T-cell (primary cell): Measurements from ENCODE around the gene POGZ. TPM values are rescaled to one million over a fixed set of nuclear protein-coding genes. Genes with fewer than 3 reads are reported as not detected.

Experiments
- ATAC-seq, 4 experiments: fragments of 200-7000 bp in 3 of 4; fragments of 150-1000 bp in 1 of 4; cut with Tn5 transposase; replicated peaks in 1 of 4; 1 replicate in 3 of 4; 2 replicates in 1 of 4; pipeline ENCODE4 v1.10.0; 2021; ENCODE audit warnings: moderate library complexity in 3 of 4, mild to moderate bottlenecking in 2 of 4, moderate number of reproducible peaks in 1 of 4
- CTCF ChIA-PET, 2 donors: fragments of 300-600 bp; sonication (Branson Sonifier 250); formaldehyde crosslinking; loops; one replicate each; lab custom pipeline; 2022; ENCODE audit warnings: antibody characterized with exemption in 2 of 2; lab: Charles Lee
- POLR2A ChIA-PET, 2 donors: fragments of 300-600 bp; sonication (Branson Sonifier 250); formaldehyde crosslinking; loops; one replicate each; lab custom pipeline; 2022; ENCODE audit warnings: antibody characterized with exemption in 2 of 2; lab: Charles Lee
- DNase-seq, 35 experiments: peaks; one replicate each; pipeline versions ENCODE4 v3.0.0 to v3.0.0-alpha.2; 2013 to 2023
- H3K27ac ChIP-seq: one replicate; pipeline ENCODE4 v1.5.1; 2013; ENCODE audit warnings: low read length
- H3K27me3 ChIP-seq, 2 experiments: replicated peaks in 1 of 2; 1 replicate in 1 of 2; 2 replicates in 1 of 2; pipeline versions ENCODE4 v1.6.1 to v1.7.0; 2013; ENCODE audit warnings: low read length in 1 of 2, mixed read lengths in 1 of 2; ENCODE audit not compliant: control insufficient read depth in 2 of 2, insufficient read depth in 2 of 2; ENCODE audit errors: extremely low read depth in 1 of 2
- H3K36me3 ChIP-seq, 2 donors: 1 replicate in 1 of 2; 2 replicates in 1 of 2; pipeline versions ENCODE4 v1.6.1 to v1.7.0; 2013; ENCODE audit warnings: low read length in 1 of 2; ENCODE audit not compliant: control insufficient read depth in 2 of 2, insufficient read depth in 1 of 2; ENCODE audit errors: extremely low read depth in 1 of 2
- H3K4me1 ChIP-seq, 2 experiments: 1 replicate in 1 of 2; 2 replicates in 1 of 2; pipeline versions ENCODE4 v1.6.1 to v1.7.0; 2013; ENCODE audit warnings: low read length in 2 of 2, mixed read lengths in 1 of 2; ENCODE audit not compliant: insufficient read depth in 2 of 2, control insufficient read depth in 1 of 2; ENCODE audit errors: extremely low read depth in 1 of 2
- H3K4me3 ChIP-seq, 2 donors: 1 replicate in 1 of 2; 2 replicates in 1 of 2; pipeline versions ENCODE4 v1.5.1 to v1.7.0; 2013; ENCODE audit warnings: mild to moderate bottlenecking in 2 of 2, low read length in 1 of 2, moderate library complexity in 1 of 2; ENCODE audit not compliant: control insufficient read depth in 1 of 2; ENCODE audit errors: extremely low read depth in 1 of 2
- H3K9me3 ChIP-seq: 2 replicates; pipeline ENCODE4 v1.7.0; 2013
- H3K27ac Mint-ChIP-seq, 2 donors: one replicate each; pipeline ENCODE4 v1.8.0; 2020 to 2021; ENCODE audit warnings: mild to moderate bottlenecking in 2 of 2, mixed read lengths in 2 of 2
- H3K27me3 Mint-ChIP-seq, 2 donors: one replicate each; pipeline ENCODE4 v1.8.0; 2021 to 2022; ENCODE audit warnings: mixed read lengths in 2 of 2
- H3K36me3 Mint-ChIP-seq: one replicate; pipeline ENCODE4 v1.8.0; 2021; ENCODE audit warnings: mixed read lengths
- H3K4me1 Mint-ChIP-seq, 3 donors: one replicate each; pipeline ENCODE4 v1.8.0; 2020 to 2022; ENCODE audit warnings: mixed read lengths in 3 of 3, mild to moderate bottlenecking in 1 of 3
- H3K4me3 Mint-ChIP-seq, 3 donors: one replicate each; pipeline ENCODE4 v1.8.0; 2020 to 2022; ENCODE audit warnings: mild to moderate bottlenecking in 3 of 3, mixed read lengths in 3 of 3, moderate library complexity in 3 of 3
- H3K9me3 Mint-ChIP-seq, 3 donors: one replicate each; pipeline ENCODE4 v1.8.0; 2020 to 2022; ENCODE audit warnings: mixed read lengths in 3 of 3
- WGBS: methylation state at CpG from one replicate; pipeline ENCODE4 v1.1.5; 2013; ENCODE audit warnings: missing lambda C conversion rate; ENCODE audit not compliant: insufficient coverage; 5-methylcytosine and 5-hydroxymethylcytosine counted together
- total RNA-seq, 35 experiments: library from RNA in 6 of 35; stranded (reverse) in 6 of 35; fragments of 120-200 nt in 1 of 35; gene quantifications; one replicate each; pipeline versions ENCODE4 v1.2.1 to v1.2.4 and lab custom pipeline; 2013 to 2026

POGZ gene
- total RNA-seq, 5 donors from 2014 or later (not counting 1 experiment from before 2014, with no cell fraction given), result 93.8 to 133 (median 96.7) TPM

DNA sequence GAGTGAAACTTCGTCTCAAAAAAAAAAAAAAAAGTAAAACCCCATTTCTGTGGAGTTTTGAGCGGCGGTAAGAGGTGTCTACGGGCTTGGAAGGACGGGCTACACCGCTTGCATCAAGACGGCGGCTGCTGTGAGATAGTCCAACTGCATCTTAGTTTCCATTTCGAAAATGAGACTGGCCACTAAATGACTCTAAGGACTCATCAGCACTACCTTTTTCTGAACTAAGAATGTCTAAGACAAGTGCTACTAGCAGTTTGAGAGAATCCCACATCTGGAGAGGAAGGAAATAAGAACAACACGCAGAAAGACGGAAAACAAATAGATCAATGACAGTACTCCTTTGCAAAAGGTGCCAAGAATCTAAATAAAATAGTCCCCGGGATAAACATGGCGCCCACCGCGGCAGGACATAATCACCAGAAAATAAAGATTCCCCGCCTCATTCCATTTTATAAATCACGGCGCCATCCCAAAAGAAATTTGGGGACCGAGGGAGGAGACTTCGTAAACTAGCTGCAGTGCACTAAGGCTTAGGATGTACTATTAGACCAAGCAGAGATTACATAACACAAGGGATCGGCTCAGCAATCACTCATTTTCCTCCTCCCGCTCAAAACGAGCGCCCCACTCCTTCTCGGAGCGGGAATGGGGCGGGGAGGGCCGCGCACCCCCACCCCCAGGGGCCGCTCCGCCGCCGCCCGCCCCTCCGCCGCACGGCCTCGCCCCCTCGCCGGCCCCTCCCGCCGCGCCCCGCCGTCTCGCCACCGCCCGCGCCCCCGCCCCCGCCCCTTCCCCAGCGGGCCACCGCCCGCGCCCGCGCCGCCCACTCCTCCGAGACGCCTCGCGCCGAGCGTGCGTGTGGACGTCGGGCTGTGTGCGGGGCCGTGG is 1.1 kb downstream of the POGZ start:
- ATAC-seq, result peak; percentile 66 to 70 (median 66)
- Mint-ChIP-seq H3K9me3 (no peaks in the 10 kb centered on the region), H3K36me3 (no peaks in the 10 kb centered on the region), H3K4me3 (peak overlapping the region; percentile 86 to 96 (median 89)), H3K4me1 (peaks cover 44 to 46% (median 45%) of the 10 kb centered on the region in 3 donors), H3K27me3 (peaks cover 8 to 13% of the 10 kb centered on the region in 2 donors), H3K27ac (peak overlapping the region; percentile 91 to 94)
- H3K4me3 ChIP-seq, result peak overlapping the region; percentile 75 to 90
- ChIA-PET POLR2A (no interaction called here), CTCF (interaction anchor here (0.7 kb wide), 3 partner anchors 23 to 521 kb away, joined by 3 to 8 read pairs (median 3); no protein-coding TSS in a partner anchor)
- peak overlapping the region; percentile 82 for H3K27ac ChIP-seq
- DNase-seq, result peak; percentile 32 to 84 (median 65)
- peaks cover 5 to 20% of the 10 kb centered on the region in 2 experiments for H3K4me1 ChIP-seq
- H3K36me3 ChIP-seq, result no peaks in the 10 kb centered on the region
- H3K27me3 ChIP-seq, result no peaks in the 10 kb centered on the region
- H3K9me3 ChIP-seq, result no peaks in the 10 kb centered on the region
- WGBS, result 0% methylated on average over 29 of the region's 69 CpGs

DNA sequence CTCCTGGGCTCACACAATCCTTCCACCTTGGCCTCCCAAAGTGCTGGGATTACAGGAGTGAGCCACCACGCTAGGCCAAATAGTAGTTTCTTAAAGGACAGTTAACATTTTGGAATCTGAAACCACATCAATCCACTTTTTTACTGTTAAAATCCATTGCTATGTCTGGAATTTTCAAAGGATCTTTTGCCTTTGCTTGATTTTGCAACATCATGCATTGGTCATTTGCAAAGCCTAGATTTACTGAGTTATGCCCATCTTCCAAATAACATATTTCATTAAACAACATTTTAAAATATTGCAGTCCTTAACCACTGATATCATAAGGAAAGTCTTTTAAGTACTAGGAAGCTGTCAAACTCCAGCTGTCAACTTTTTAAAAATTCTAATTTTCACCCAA is 3.3 kb downstream of the POGZ start:
- Histone ChIP-seq H3K9me3 (no peaks in the 10 kb centered on the region), H3K4me1 (peaks cover 5 to 20% of the 10 kb centered on the region in 2 experiments), H3K36me3 (no peaks in the 10 kb centered on the region), H3K27ac (no peak overlapping the region), H3K4me3 (no peak overlapping the region), H3K27me3 (no peaks in the 10 kb centered on the region)
- no peaks in the 10 kb centered on the region for H3K27me3 Mint-ChIP-seq
- WGBS, result 100% methylated on average over 1 of the region's 1 CpG
- ATAC-seq (no peak), DNase-seq (no peak)
- peaks cover 45 to 48% (median 47%) of the 10 kb centered on the region in 3 donors for H3K4me1 Mint-ChIP-seq
- H3K27ac Mint-ChIP-seq, result peak overlapping the region; percentile 55 to 72
- POLR2A ChIA-PET, result no interaction called here
- H3K4me3 Mint-ChIP-seq, result no peak overlapping the region
- no peaks in the 10 kb centered on the region for H3K9me3 Mint-ChIP-seq
- no peaks in the 10 kb centered on the region for H3K36me3 Mint-ChIP-seq
- CTCF ChIA-PET, result interaction anchor here in 1 of 2 donors (1.2 to 1.5 kb wide), 2 partner anchors 11 to 16 kb away, joined by 3 read pairs; no protein-coding TSS in a partner anchor

DNA sequence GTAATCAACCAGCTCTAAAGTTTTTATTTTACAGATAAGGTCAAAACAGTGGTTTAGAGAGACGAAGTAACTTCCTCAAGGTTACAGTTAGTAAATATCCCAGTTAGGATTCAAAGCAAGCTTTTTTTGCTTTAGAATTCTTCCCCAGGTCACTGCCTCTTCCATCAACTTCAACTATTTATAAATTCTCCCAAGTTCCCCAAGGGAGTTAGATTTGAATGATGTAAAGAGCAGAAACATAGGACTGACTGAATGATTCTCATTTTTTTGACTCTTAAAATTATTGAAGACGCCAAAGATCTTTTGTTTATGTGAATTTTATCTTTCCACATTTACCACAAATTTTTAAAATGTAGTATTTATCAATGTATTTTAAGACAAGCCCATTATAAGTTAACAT is 4.1 kb downstream of the POGZ start:
- no peaks in the 10 kb centered on the region for H3K27me3 Mint-ChIP-seq
- H3K4me1 Mint-ChIP-seq, result peaks cover 49 to 52% (median 49%) of the 10 kb centered on the region in 3 donors
- ChIA-PET CTCF (no interaction called here), POLR2A (interaction anchor here in 1 of 2 donors (0.5 to 0.7 kb wide), 4 partner anchors 8 to 231 kb away, joined by 3 to 13 read pairs (median 6); no protein-coding TSS in a partner anchor)
- Histone ChIP-seq H3K27ac (no peak overlapping the region), H3K4me1 (peaks cover 5 to 21% of the 10 kb centered on the region in 2 experiments), H3K4me3 (no peak overlapping the region), H3K36me3 (no peaks in the 10 kb centered on the region), H3K9me3 (no peaks in the 10 kb centered on the region), H3K27me3 (no peaks in the 10 kb centered on the region)
- no peaks in the 10 kb centered on the region for H3K9me3 Mint-ChIP-seq
- DNase-seq, result no peak
- no CpG with 5 or more reads among the region's 2 CpGs for WGBS
- no peak for ATAC-seq
- peak overlapping the region; percentile 71 to 72 for H3K27ac Mint-ChIP-seq
- H3K4me3 Mint-ChIP-seq, result no peak overlapping the region
- peaks cover 3% of the 10 kb centered on the region for H3K36me3 Mint-ChIP-seq

DNA sequence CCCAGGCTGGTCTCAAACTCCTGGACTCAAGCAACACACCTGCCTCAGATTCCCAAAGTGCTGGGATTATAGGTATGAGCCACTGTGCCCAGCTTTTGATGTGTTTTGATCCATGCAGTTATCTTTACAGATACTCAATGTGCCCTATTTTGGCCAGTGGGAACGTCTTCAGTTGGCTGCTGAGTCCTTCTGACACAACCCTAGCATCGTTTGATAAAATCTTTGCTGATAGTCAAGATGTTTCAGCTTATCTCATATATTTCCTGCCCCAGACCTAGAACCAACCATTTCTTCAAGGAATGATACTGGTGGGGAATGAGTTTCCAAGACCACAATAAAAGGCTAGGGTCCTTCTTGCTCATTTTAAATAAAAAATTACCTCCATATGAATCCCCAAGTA is 11.6 kb downstream of the POGZ start:
- Mint-ChIP-seq H3K27ac (no peak overlapping the region), H3K9me3 (no peaks in the 10 kb centered on the region), H3K4me3 (no peak overlapping the region), H3K36me3 (peaks cover 3% of the 10 kb centered on the region), H3K4me1 (peaks cover 36 to 56% (median 44%) of the 10 kb centered on the region in 3 donors), H3K27me3 (no peaks in the 10 kb centered on the region)
- no peaks in the 10 kb centered on the region for H3K27me3 ChIP-seq
- CTCF ChIA-PET, result interaction anchor here (0.6 to 0.8 kb wide), 5 partner anchors 63 to 437 kb away, joined by 3 to 6 read pairs (median 4); partner anchors contain the start of gene CGN (in 1 of the 2)
- DNase-seq, result no peak
- H3K4me1 ChIP-seq, result peaks cover 5 to 6% of the 10 kb centered on the region in 2 experiments
- POLR2A ChIA-PET, result interaction anchor here (0.5 to 0.7 kb wide), 5 partner anchors 8 to 1457 kb away, joined by 3 to 10 read pairs (median 3); no protein-coding TSS in a partner anchor
- H3K27ac ChIP-seq, result no peak overlapping the region
- no CpG with 5 or more reads among the region's 2 CpGs for WGBS
- ATAC-seq, result no peak
- no peaks in the 10 kb centered on the region for H3K9me3 ChIP-seq
- no peak overlapping the region for H3K4me3 ChIP-seq
- no peaks in the 10 kb centered on the region for H3K36me3 ChIP-seq

DNA sequence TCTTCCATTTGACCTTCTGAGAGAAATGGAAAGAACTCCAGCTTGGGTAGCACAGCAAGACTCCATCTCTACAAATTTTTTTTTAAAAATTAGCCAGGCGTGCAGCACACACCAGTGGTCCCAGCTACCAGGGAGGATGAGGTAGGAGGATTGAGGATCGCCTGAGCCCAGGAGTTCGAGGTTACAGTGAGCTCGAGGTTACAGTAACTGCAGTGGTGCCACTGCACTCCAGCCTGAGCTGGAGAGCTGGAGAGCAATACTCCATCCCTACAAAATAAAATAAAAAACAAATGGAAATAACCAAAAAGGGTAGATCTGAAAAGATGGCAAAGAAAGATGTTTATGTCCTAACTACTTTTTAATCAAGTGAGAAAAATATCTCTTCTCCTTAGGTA is 14.5 kb downstream of the POGZ start:
- peak overlapping the region in 2 of 3 donors; percentile 4 to 34 for H3K4me3 Mint-ChIP-seq
- Histone ChIP-seq H3K27me3 (no peaks in the 10 kb centered on the region), H3K27ac (no peak overlapping the region), H3K4me1 (peaks cover 2 to 5% of the 10 kb centered on the region in 2 experiments), H3K36me3 (peaks cover 0 to 20% of the 10 kb centered on the region in 2 donors), H3K4me3 (no peak overlapping the region), H3K9me3 (no peaks in the 10 kb centered on the region)
- DNase-seq, result no peak
- ATAC-seq, result no peak
- H3K36me3 Mint-ChIP-seq, result peaks cover 16% of the 10 kb centered on the region
- H3K9me3 Mint-ChIP-seq, result no peaks in the 10 kb centered on the region
- H3K27me3 Mint-ChIP-seq, result no peaks in the 10 kb centered on the region
- ChIA-PET CTCF (interaction anchor here (0.5 to 1.1 kb wide), 8 partner anchors 12 to 552 kb away, joined by 3 to 6 read pairs (median 3); partner anchors contain the start of gene CGN (in 1 of the 2)), POLR2A (no interaction called here)
- no CpG with 5 or more reads among the region's 4 CpGs for WGBS
- H3K27ac Mint-ChIP-seq, result peak overlapping the region; percentile 64 to 70
- peaks cover 52 to 69% (median 60%) of the 10 kb centered on the region in 3 donors for H3K4me1 Mint-ChIP-seq
